Body of pancreas (tissue), 4 donors: ENCODE measurements around the gene GPR89B.

ENCODE experiments used
- CTCF ChIP-seq, 7 experiments: fragments of 450-650 bp in 4 of 7; fragments of 200-600 bp in 3 of 7; sonication (generic) in 3 of 7; IDR thresholded peaks; one replicate each; pipeline ENCODE4 v1.5.1; 2016 to 2019; ENCODE audit warnings: antibody characterized with exemption in 7 of 7
- POLR2A ChIP-seq, 3 donors: fragments of 450-650 bp; IDR thresholded peaks; one replicate each; pipeline ENCODE4 v1.6.1; 2016; ENCODE audit warnings: antibody characterized with exemption in 3 of 3, mild to moderate bottlenecking in 2 of 3

DNA sequence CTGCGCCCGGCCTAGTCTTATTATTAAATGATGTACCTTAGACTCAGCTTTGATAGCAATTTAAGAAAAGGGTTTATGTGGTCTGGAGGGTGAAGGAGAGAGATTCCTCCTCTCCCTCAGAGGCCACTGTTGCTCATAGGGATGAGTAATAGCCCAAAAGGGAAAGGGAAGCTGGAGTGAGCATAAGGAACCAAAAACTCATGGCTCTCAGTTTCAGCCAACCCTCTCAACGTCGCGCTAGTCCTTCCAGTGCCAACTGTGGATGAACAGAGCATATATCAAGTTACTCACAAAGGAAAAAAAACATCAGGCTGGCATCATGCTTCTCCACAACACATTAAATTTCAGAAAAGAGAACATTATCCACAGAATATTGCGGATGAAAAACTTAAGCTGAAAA, 8.3 kb upstream of the GPR89B start:
- TF ChIP-seq POLR2A (IDR thresholded peaks at IDR 0.05): no peak
- no peak for TF ChIP-seq CTCF (IDR thresholded peaks at IDR 0.05)
